Measurements from ENCODE around the gene KLK7. TPM values are rescaled to one million over a fixed set of nuclear protein-coding genes. Genes with fewer than 3 reads are reported as not detected.

Gene KLK7
- total and polyA plus RNA-seq, 2 of the 4 experiments (the other 2 are of a cell fraction): not detected

- intact Hi-C loops (cut with micrococcal nuclease): no loop called here
- dilution Hi-C loops (cut with HindIII; ENCODE audit: low sequenced_read_pairs, unreplicated experiment): no loop called here
- Histone ChIP-seq H2AK5ac (ENCODE audit: low read depth, low read length) (no peak overlapping the region), H3K18ac (ENCODE audit: low read depth, low read length) (no peak overlapping the region), H4K20me1 (ENCODE audit: insufficient read depth, low read length) (no peaks in the 10 kb centered on the region), H3K9ac (ENCODE audit: low read depth, low read length) (no peak overlapping the region), H4K91ac (ENCODE audit: insufficient read depth, low read depth, low read length) (no peak overlapping the region), H2AK9ac (replicated peaks; ENCODE audit: low read depth, low read length, poor library complexity) (no peak overlapping the region), H2AFZ (replicated peaks; ENCODE audit: low read length, poor library complexity) (no peak overlapping the region), H3K4me3 (ENCODE audit: insufficient read depth, low read depth, low read length) (no peak overlapping the region), H3K9me1 (ENCODE audit: insufficient read depth, low read length) (no peaks in the 10 kb centered on the region), H2BK5ac (ENCODE audit: low read depth, low read length, poor library complexity, severe bottlenecking) (no peak overlapping the region), H2BK15ac (ENCODE audit: low read depth, low read length) (no peak overlapping the region), H3K36me3 (ENCODE audit: control insufficient read depth, insufficient read depth, low read length) (no peaks in the 10 kb centered on the region), H3K4me2 (ENCODE audit: low read depth, low read length) (no peak overlapping the region), H2BK20ac (ENCODE audit: low read depth, low read length) (no peak overlapping the region), H3K14ac (replicated peaks; ENCODE audit: low read depth, low read length) (no peak overlapping the region), H4K8ac (ENCODE audit: low read depth in 2 of 2, low read length in 2 of 2) (no peak overlapping the region), H3K79me1 (ENCODE audit: low read depth in 1 of 2, low read length in 2 of 2) (no peaks in the 10 kb centered on the region), H4K5ac (ENCODE audit: low read depth, low read length) (no peak overlapping the region), H2BK120ac (ENCODE audit: low read depth, low read length) (no peak overlapping the region), H3K27me3 (ENCODE audit: control insufficient read depth, insufficient read depth, low read length) (no peaks in the 10 kb centered on the region), H3K23ac (ENCODE audit: low read depth, low read length) (no peak overlapping the region), H3K9me3 (ENCODE audit: control insufficient read depth, insufficient read depth, low read length) (peaks cover 21% of the 10 kb centered on the region; the same call in 1 of the 2 replicates), H3K27ac (ENCODE audit: insufficient read depth, low read length) (no peak overlapping the region), H3K4ac (ENCODE audit: low read depth, low read length) (no peak overlapping the region), H3K56ac (ENCODE audit: extremely low read depth, insufficient read depth, low read length) (no peak overlapping the region), H3K4me1 (ENCODE audit: control insufficient read depth, insufficient read depth, low read length) (no peaks in the 10 kb centered on the region)
- no TSS peak for BruUV-seq (replicated peaks)
- in situ Hi-C loops (cut with MboI; ENCODE audit: low sequenced_read_pairs): no loop called here
- ChIA-PET POLR2A (ENCODE audit: unreplicated experiment) (no interaction called here), CTCF (no interaction called here)
- 54% methylated on average over 3 of the region's 4 CpGs; no CpG with 5 or more reads in 1 of the 2 experiments for WGBS, 2 experiments (ENCODE audit: extremely low coverage in 2 of 2, insufficient read length in 1 of 2)
- ATAC-seq (ENCODE audit: low read depth) (no peak), DNase-seq (no peak)
- TF ChIP-seq CHD1 (IDR thresholded peaks at IDR 0.05; ENCODE audit: low read depth, low read length) (no peak), CEBPB (IDR thresholded peaks at IDR 0.05; ENCODE audit: low read depth, low read length) (no peak), MXI1 (IDR thresholded peaks at IDR 0.05; ENCODE audit: borderline replicate concordance, low read depth, low read length) (no peak), RCOR1 (IDR thresholded peaks at IDR 0.05; ENCODE audit: insufficient replicate concordance, low read length) (no peak), FOS (IDR thresholded peaks at IDR 0.05; ENCODE audit: low read depth, low read length) (no peak), MAZ (IDR thresholded peaks at IDR 0.05; ENCODE audit: borderline replicate concordance, low read depth, low read length) (no peak), ELK1 (IDR thresholded peaks at IDR 0.05; ENCODE audit: borderline replicate concordance, low read depth, low read length) (no peak), NFE2L2 (IDR thresholded peaks at IDR 0.05; ENCODE audit: low read depth, low read length) (no peak), POLR2A (IDR thresholded peaks at IDR 0.05; ENCODE audit: low read depth, low read length) (no peak), USF2 (IDR thresholded peaks at IDR 0.05; ENCODE audit: low read depth, low read length) (no peak), BHLHE40 (IDR thresholded peaks at IDR 0.05; ENCODE audit: low read depth, low read length) (no peak), CTCF (conservative IDR thresholded peaks at IDR 0.05; ENCODE audit: low read depth, low read length) (no peak), RFX5 (IDR thresholded peaks at IDR 0.05; ENCODE audit: low read depth, low read length) (no peak), MAFK (IDR thresholded peaks at IDR 0.05; ENCODE audit: low read depth, low read length) (no peak), RAD21 (IDR thresholded peaks at IDR 0.05; ENCODE audit: low read length) (no peak), SMC3 (IDR thresholded peaks at IDR 0.05; ENCODE audit: low read depth, low read length) (no peak)
Observed at GRCh38 chr19:50947123-50947522, 36.6 kb downstream of the KLK7 start.
